ENCODE results near the gene NFKB1. TPM values are rescaled to one million over a fixed set of nuclear protein-coding genes. Genes with fewer than 3 reads are reported as not detected.

Gene NFKB1
- total RNA-seq, 1 donor from 2014 or later = 24.6 TPM

GRCh38 chr4:102563000-102563399 lies 61.8 kb downstream of the NFKB1 start:
- H3K4me3 Mint-ChIP-seq = no peak overlapping the region
- no peak for DNase-seq (ENCODE audit: low read depth, low spot score)
- H3K27me3 Mint-ChIP-seq (ENCODE audit: low read depth) = no peaks in the 10 kb centered on the region
- H3K4me1 Mint-ChIP-seq = no peaks in the 10 kb centered on the region
- H3K9me3 Mint-ChIP-seq = no peaks in the 10 kb centered on the region
- peaks cover 6% of the 10 kb centered on the region for H3K36me3 Mint-ChIP-seq (ENCODE audit: low read depth)
- TF ChIP-seq, protein P1, sequence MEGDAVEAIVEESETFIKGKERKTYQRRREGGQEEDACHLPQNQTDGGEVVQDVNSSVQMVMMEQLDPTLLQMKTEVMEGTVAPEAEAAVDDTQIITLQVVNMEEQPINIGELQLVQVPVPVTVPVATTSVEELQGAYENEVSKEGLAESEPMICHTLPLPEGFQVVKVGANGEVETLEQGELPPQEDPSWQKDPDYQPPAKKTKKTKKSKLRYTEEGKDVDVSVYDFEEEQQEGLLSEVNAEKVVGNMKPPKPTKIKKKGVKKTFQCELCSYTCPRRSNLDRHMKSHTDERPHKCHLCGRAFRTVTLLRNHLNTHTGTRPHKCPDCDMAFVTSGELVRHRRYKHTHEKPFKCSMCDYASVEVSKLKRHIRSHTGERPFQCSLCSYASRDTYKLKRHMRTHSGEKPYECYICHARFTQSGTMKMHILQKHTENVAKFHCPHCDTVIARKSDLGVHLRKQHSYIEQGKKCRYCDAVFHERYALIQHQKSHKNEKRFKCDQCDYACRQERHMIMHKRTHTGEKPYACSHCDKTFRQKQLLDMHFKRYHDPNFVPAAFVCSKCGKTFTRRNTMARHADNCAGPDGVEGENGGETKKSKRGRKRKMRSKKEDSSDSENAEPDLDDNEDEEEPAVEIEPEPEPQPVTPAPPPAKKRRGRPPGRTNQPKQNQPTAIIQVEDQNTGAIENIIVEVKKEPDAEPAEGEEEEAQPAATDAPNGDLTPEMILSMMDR (conservative IDR thresholded peaks at IDR 0.05) = no peak
- H3K27ac Mint-ChIP-seq (ENCODE audit: unreplicated experiment) = no peak overlapping the region

DNA sequence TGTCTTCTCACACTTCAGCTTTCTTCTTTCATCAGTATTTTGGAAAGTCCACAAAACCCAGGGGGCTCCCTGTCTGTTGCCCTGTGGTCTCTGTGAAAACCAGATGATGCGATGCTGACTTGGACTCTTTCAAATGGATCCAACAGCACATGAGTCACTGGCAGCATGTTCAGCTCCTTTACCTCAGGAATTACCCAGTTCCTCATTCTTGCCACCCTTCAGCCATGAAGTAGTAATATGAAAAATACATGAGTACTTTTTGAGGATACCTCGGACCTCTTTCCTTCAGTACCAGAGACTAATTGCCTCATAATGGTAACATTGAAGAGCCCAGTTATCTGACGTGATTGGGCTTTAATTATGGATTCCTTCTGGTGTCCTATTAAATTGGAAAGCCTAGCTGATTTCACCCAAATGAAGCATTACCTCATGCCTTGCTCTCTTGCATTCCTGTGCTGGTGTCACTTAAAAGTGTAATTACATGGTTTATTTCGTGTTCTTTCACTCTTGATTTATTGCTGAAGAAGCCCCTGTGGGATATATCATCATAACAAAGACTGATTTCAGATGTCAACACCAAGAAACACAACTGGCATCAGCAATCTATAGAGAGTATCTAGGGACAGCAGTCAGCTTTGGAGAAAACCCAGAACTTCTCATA lies 63.4 kb downstream of the NFKB1 start:
- Mint-ChIP-seq H3K4me1 (no peaks in the 10 kb centered on the region), H3K4me3 (no peak overlapping the region), H3K27me3 (ENCODE audit: low read depth) (no peaks in the 10 kb centered on the region), H3K9me3 (no peaks in the 10 kb centered on the region), H3K36me3 (ENCODE audit: low read depth) (peaks cover 14% of the 10 kb centered on the region), H3K27ac (ENCODE audit: unreplicated experiment) (no peak overlapping the region)
- DNase-seq (ENCODE audit: low read depth, low spot score) = no peak
- TF ChIP-seq, protein P1 (conservative IDR thresholded peaks at IDR 0.05) = no peak

DNA sequence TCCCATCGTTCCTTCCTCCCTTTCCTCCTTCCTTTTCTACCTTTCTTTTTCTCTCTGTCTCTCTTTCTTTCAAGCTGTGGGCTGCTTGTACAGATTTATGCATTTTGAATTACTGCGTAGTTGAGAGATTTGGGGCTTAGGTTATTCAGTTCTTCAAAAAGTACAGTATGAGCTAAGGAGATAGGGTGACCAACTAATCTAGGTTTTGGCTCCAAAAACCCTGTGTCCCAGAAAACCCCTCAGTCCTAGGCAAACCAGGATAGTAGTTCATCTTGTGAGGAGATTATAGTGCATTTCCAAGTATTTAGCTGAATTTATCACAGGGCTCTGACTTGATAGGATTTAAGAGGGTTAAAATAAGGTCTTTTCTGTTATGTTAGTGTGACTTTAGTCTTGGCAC lies 64.5 kb downstream of the NFKB1 start:
- no peak for DNase-seq (ENCODE audit: low read depth, low spot score)
- no peak overlapping the region for H3K4me3 Mint-ChIP-seq
- H3K9me3 Mint-ChIP-seq = peaks cover 3% of the 10 kb centered on the region
- H3K36me3 Mint-ChIP-seq (ENCODE audit: low read depth) = peaks cover 16% of the 10 kb centered on the region
- no peak overlapping the region for H3K27ac Mint-ChIP-seq (ENCODE audit: unreplicated experiment)
- TF ChIP-seq, protein P1 (conservative IDR thresholded peaks at IDR 0.05) = no peak
- no peaks in the 10 kb centered on the region for H3K4me1 Mint-ChIP-seq
- no peaks in the 10 kb centered on the region for H3K27me3 Mint-ChIP-seq (ENCODE audit: low read depth)

GRCh38 chr4:102566426-102566825 lies 65.3 kb downstream of the NFKB1 start:
- Mint-ChIP-seq H3K27me3 (ENCODE audit: low read depth) (no peaks in the 10 kb centered on the region), H3K9me3 (peaks cover 3% of the 10 kb centered on the region), H3K4me3 (no peak overlapping the region), H3K27ac (ENCODE audit: unreplicated experiment) (no peak overlapping the region), H3K36me3 (ENCODE audit: low read depth) (peaks cover 19% of the 10 kb centered on the region), H3K4me1 (no peaks in the 10 kb centered on the region)
- TF ChIP-seq, protein P1 (conservative IDR thresholded peaks at IDR 0.05) = no peak
- no peak for DNase-seq (ENCODE audit: low read depth, low spot score)

- Mint-ChIP-seq H3K4me1 (no peaks in the 10 kb centered on the region), H3K27ac (ENCODE audit: unreplicated experiment) (no peak overlapping the region), H3K27me3 (ENCODE audit: low read depth) (no peaks in the 10 kb centered on the region), H3K4me3 (no peak overlapping the region), H3K36me3 (ENCODE audit: low read depth) (peaks cover 19% of the 10 kb centered on the region), H3K9me3 (peaks cover 3% of the 10 kb centered on the region)
- DNase-seq (ENCODE audit: low read depth, low spot score) = no peak
- TF ChIP-seq, protein P1 (conservative IDR thresholded peaks at IDR 0.05) = no peak
Measured at GRCh38 chr4:102567427-102567826, 66.3 kb downstream of the NFKB1 start.
